GM12864 (cell line): ENCODE results near the gene CCDC54.

Experiments used
- DNase-seq: peaks from one replicate; pipeline ENCODE4 v3.0.0-alpha.2; 2011; ENCODE audit warnings: low read depth
- H3K4me3 ChIP-seq: 2 replicates; pipeline ENCODE4 v1.5.1; 2011; ENCODE audit warnings: mild to moderate bottlenecking, low read depth, low read length, control low read depth
- TF ChIP-seq, protein P1 (sequence below): IDR thresholded peaks from 2 replicates; pipeline ENCODE4 v1.5.1; 2011; ENCODE audit warnings: low read depth, mild to moderate bottlenecking, moderate library complexity, low read length, control low read depth, inconsistent platforms; ENCODE audit errors: missing control alignments

The CCDC54 gene

DNA sequence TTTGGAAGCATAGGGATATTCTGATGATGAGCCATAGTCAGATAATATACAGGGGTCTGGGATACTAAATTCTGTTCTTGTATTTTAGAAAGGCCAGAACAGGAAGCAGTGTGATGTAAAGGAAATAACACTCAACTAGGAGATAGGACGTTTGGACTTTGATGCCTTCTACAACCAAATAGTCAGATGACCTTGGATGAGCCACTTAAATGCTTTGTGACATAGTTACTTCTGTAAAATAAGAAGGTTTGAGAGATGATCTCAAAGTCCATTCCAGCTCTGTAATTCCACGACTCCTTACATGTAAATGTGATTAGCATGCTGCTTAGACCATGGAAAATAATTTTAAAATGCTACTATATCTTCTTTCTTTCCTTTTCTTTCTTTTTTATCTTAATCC, 29.5 kb upstream of the CCDC54 start:
- TF ChIP-seq, protein P1, sequence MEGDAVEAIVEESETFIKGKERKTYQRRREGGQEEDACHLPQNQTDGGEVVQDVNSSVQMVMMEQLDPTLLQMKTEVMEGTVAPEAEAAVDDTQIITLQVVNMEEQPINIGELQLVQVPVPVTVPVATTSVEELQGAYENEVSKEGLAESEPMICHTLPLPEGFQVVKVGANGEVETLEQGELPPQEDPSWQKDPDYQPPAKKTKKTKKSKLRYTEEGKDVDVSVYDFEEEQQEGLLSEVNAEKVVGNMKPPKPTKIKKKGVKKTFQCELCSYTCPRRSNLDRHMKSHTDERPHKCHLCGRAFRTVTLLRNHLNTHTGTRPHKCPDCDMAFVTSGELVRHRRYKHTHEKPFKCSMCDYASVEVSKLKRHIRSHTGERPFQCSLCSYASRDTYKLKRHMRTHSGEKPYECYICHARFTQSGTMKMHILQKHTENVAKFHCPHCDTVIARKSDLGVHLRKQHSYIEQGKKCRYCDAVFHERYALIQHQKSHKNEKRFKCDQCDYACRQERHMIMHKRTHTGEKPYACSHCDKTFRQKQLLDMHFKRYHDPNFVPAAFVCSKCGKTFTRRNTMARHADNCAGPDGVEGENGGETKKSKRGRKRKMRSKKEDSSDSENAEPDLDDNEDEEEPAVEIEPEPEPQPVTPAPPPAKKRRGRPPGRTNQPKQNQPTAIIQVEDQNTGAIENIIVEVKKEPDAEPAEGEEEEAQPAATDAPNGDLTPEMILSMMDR = no peak
- DNase-seq = no peak
- no peak overlapping the region for H3K4me3 ChIP-seq

GRCh38 chr3:107356706-107357105, 20.5 kb upstream of the CCDC54 start:
- TF ChIP-seq, protein P1 = no peak

GRCh38 chr3:107361633-107362032, 15.6 kb upstream of the CCDC54 start:
- no peak for DNase-seq
- H3K4me3 ChIP-seq = no peak overlapping the region
- TF ChIP-seq, protein P1 = no peak

More at GRCh38 chr3:107356706-107357105, 20.5 kb upstream of the CCDC54 start:
- no peak overlapping the region for H3K4me3 ChIP-seq
- no peak for DNase-seq

- H3K4me3 ChIP-seq = no peak overlapping the region
- no peak for DNase-seq
- TF ChIP-seq, protein P1 = no peak
Measured at GRCh38 chr3:107365051-107365450, 12.2 kb upstream of the CCDC54 start.

- TF ChIP-seq, protein P1 = no peak
- no peak for DNase-seq
- no peak overlapping the region for H3K4me3 ChIP-seq
Measured at GRCh38 chr3:107366766-107367165, 10.5 kb upstream of the CCDC54 start.

DNA sequence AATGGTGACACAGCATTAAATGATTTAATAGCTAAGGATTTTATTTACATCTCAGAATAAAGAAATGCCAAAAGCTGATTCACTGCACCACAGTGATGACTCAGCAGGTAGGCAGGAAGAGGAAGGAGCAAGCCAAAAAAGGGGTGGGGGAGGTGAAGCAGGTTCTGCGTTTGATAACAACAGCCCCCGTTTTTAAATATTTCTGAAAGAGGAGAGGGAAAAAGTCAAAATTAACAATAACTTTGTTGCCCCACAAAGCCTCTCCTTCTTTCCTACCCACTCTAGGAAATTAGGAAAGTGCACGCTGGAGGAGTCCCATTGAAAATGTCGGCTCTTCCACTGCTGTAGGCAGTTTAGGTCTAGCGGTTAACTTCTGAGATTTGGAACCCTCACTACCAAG, 9.9 kb upstream of the CCDC54 start:
- H3K4me3 ChIP-seq = no peak overlapping the region
- DNase-seq = no peak
- TF ChIP-seq, protein P1 = no peak

- no peak overlapping the region for H3K4me3 ChIP-seq
- TF ChIP-seq, protein P1 = no peak
- no peak for DNase-seq
Measured at GRCh38 chr3:107368654-107369398, 8.4 kb upstream of the CCDC54 start.
